Spleen (tissue), 7 donors: ENCODE measurements around the gene EYS.
"Not testable (repeated sequence)": the region's sequence is repeated elsewhere in the genome, so short reads cannot be mapped to it uniquely, and the experiment has no call there.

Experiments
- POLR2AphosphoS5 ChIP-seq, 3 donors: sonication (generic); formaldehyde crosslinking; IDR thresholded peaks; one replicate each; pipeline ENCODE4 v1.5.1; 2017; ENCODE audit warnings: antibody characterized with exemption in 3 of 3
- TF ChIP-seq, protein P1 (sequence below), 11 experiments: fragments of 200-600 bp in 7 of 11; fragments of 450-650 bp in 4 of 11; sonication (generic) in 4 of 11; IDR thresholded peaks in 8 of 11; conservative IDR thresholded peaks in 3 of 11; 1 replicate in 7 of 11; 2 replicates in 4 of 11; pipeline versions ENCODE4 v1.4.0 to v1.8.0; 2016 to 2021; ENCODE audit warnings: antibody characterized with exemption in 11 of 11, inconsistent platforms in 4 of 11, mild to moderate bottlenecking in 1 of 11
- donor health status: DM: no; HTN: no; CAD: no; lungs with moderate emphysema.
- donor health status: DM: no; HTN: no; CAD: no.
- donor health status: DM: no; HTN: no; CAD: no.

DNA sequence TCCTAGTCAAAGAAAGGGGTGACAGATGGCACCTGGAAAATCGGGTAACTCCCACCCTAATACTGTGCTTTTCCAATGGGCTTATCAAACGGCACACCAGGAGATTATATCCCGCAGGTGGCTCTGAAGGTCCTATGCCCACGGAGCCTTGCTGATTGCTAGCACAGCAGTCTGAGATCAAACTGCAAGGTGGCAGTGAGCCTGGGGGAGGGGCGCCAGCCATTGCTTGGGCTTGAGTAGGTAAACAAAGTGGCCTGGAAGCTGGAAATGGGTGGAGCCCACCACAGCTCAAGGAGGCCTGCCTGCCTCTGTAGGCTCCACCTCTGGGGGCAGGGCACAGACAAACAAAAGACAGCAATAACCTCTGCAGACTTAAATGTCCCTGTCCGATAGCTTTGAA is 1258.9 kb downstream of the EYS start:
- TF ChIP-seq, protein P1, sequence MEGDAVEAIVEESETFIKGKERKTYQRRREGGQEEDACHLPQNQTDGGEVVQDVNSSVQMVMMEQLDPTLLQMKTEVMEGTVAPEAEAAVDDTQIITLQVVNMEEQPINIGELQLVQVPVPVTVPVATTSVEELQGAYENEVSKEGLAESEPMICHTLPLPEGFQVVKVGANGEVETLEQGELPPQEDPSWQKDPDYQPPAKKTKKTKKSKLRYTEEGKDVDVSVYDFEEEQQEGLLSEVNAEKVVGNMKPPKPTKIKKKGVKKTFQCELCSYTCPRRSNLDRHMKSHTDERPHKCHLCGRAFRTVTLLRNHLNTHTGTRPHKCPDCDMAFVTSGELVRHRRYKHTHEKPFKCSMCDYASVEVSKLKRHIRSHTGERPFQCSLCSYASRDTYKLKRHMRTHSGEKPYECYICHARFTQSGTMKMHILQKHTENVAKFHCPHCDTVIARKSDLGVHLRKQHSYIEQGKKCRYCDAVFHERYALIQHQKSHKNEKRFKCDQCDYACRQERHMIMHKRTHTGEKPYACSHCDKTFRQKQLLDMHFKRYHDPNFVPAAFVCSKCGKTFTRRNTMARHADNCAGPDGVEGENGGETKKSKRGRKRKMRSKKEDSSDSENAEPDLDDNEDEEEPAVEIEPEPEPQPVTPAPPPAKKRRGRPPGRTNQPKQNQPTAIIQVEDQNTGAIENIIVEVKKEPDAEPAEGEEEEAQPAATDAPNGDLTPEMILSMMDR (IDR thresholded peaks at IDR 0.05 in 8 of 11, conservative IDR thresholded peaks at IDR 0.05 in 3 of 11) = not testable (repeated sequence)
- not testable (repeated sequence) for TF ChIP-seq POLR2AphosphoS5 (IDR thresholded peaks at IDR 0.05)
